Neural cell (in vitro differentiated cells): ENCODE results near the gene TUG1. TPM values are rescaled to one million over a fixed set of nuclear protein-coding genes. Genes with fewer than 3 reads are reported as not detected.

Experiments used
- H2AFZ ChIP-seq: fragments of 200-600, 300-800 bp; sonication (generic), shearing (Covaris generic); 2 replicates; pipeline ENCODE4 v1.6.0; 2014; ENCODE audit warnings: low read depth, mild to moderate bottlenecking, antibody characterized with exemption, low read length, moderate library complexity
- H3F3A ChIP-seq: fragments of 200-600 bp; shearing (Covaris generic); 2 replicates; pipeline ENCODE4 v1.6.1; 2016; ENCODE audit warnings: mild to moderate bottlenecking, moderate library complexity, mixed read lengths, antibody characterized with exemption, low read length; ENCODE audit not compliant: insufficient read depth, poor library complexity, severe bottlenecking
- H3K27ac ChIP-seq: fragments of 200-600, 300-800 bp; sonication (generic), shearing (Covaris generic); 2 replicates; pipeline ENCODE4 v1.5.1; 2014; ENCODE audit warnings: mild to moderate bottlenecking, low read length, moderate library complexity
- H3K27me3 ChIP-seq: fragments of 300-800, 200-600 bp; sonication (generic), shearing (Covaris generic); 2 replicates; pipeline ENCODE4 v1.6.0; 2014; ENCODE audit warnings: mild to moderate bottlenecking, low read depth, low read length, moderate library complexity; ENCODE audit not compliant: insufficient read depth
- H3K36me3 ChIP-seq: fragments of 300-800, 200-600 bp; sonication (generic), shearing (Covaris generic); 2 replicates; pipeline ENCODE4 v1.5.1; 2014; ENCODE audit warnings: mild to moderate bottlenecking, antibody characterized with exemption, low read length, moderate library complexity; ENCODE audit not compliant: insufficient read depth
- H3K4me2 ChIP-seq: fragments of 300-800, 200-600 bp; sonication (generic), shearing (Covaris generic); 2 replicates; pipeline ENCODE4 v1.6.0; 2014; ENCODE audit warnings: mild to moderate bottlenecking, low read length
- H3K4me3 ChIP-seq: fragments of 300-800, 200-600 bp; sonication (generic), shearing (Covaris generic); 2 replicates; pipeline ENCODE4 v1.5.1; 2014; ENCODE audit warnings: mild to moderate bottlenecking, low read length, moderate library complexity
- H3K79me2 ChIP-seq: fragments of 200-600 bp; shearing (Covaris generic); replicated peaks from 2 replicates; pipeline ENCODE4 v1.6.0; 2014; ENCODE audit warnings: mild to moderate bottlenecking, low read length, moderate library complexity; ENCODE audit not compliant: insufficient read depth
- H3K9ac ChIP-seq: fragments of 300-800, 200-600 bp; sonication (generic), shearing (Covaris generic); 2 replicates; pipeline ENCODE4 v1.6.1; 2016; ENCODE audit warnings: mild to moderate bottlenecking, low read length, mixed read lengths
- H3K9me2 ChIP-seq: fragments of 200-600 bp; shearing (Covaris generic); 2 replicates; pipeline ENCODE4 v1.6.1; 2016; ENCODE audit warnings: mild to moderate bottlenecking, low read length, mixed read lengths; ENCODE audit not compliant: insufficient read depth
- H3K9me3 ChIP-seq: fragments of 200-600, 300-800 bp; sonication (generic), shearing (Covaris generic); 2 replicates; pipeline ENCODE4 v1.6.1; 2016; ENCODE audit warnings: mild to moderate bottlenecking, mixed run types, low read length, moderate library complexity, mixed read lengths
- H4K20me1 ChIP-seq: fragments of 200-600 bp; shearing (Covaris generic); 2 replicates; pipeline ENCODE4 v1.6.1; 2016; ENCODE audit warnings: mild to moderate bottlenecking, mixed run types; ENCODE audit not compliant: insufficient read depth
- CTCF ChIP-seq: fragments of 450-650 bp; IDR thresholded peaks from 2 replicates; pipeline ENCODE4 v1.5.1; 2014; ENCODE audit warnings: antibody characterized with exemption, mild to moderate bottlenecking, moderate library complexity; ENCODE audit not compliant: poor library complexity, severe bottlenecking
- EP300 ChIP-seq: fragments of 450-650 bp; conservative IDR thresholded peaks from 2 replicates; pipeline ENCODE4 v1.6.1; 2014; ENCODE audit warnings: antibody characterized with exemption, mild to moderate bottlenecking, moderate library complexity; ENCODE audit not compliant: poor library complexity, severe bottlenecking
- EZH2 ChIP-seq: fragments of 200-600, 300-800 bp; shearing (Covaris generic), sonication (generic); IDR thresholded peaks from 2 replicates; pipeline ENCODE4 v1.6.1; 2014; ENCODE audit warnings: antibody characterized with exemption, low read length, borderline replicate concordance, mild to moderate bottlenecking; ENCODE audit not compliant: insufficient read depth, poor library complexity, severe bottlenecking
- MXI1 ChIP-seq: fragments of 450-650 bp; conservative IDR thresholded peaks from 2 replicates; pipeline ENCODE4 v1.6.1; 2014; ENCODE audit warnings: antibody characterized with exemption, mild to moderate bottlenecking; ENCODE audit not compliant: poor library complexity, severe bottlenecking
- POLR2AphosphoS5 ChIP-seq: IDR thresholded peaks from 2 replicates; pipeline ENCODE4 v1.6.1; 2012
- RAD21 ChIP-seq: fragments of 450-650 bp; conservative IDR thresholded peaks from 2 replicates; pipeline ENCODE4 v1.6.1; 2014; ENCODE audit warnings: antibody characterized with exemption, mild to moderate bottlenecking, moderate library complexity
- REST ChIP-seq: IDR thresholded peaks from 2 replicates; pipeline ENCODE4 v1.6.1; 2012; ENCODE audit warnings: borderline replicate concordance
- SMC3 ChIP-seq: fragments of 450-650 bp; conservative IDR thresholded peaks from 2 replicates; pipeline ENCODE4 v1.6.1; 2014; ENCODE audit warnings: antibody characterized with exemption, mild to moderate bottlenecking, moderate library complexity; ENCODE audit not compliant: poor library complexity
- TAF1 ChIP-seq: IDR thresholded peaks from 2 replicates; pipeline ENCODE4 v1.6.1; 2012; ENCODE audit warnings: low read depth
- polyA plus RNA-seq: library from polyadenylated mRNA; depleted of rRNA; stranded (reverse); fragments of >200 nt; gene quantifications from 2 replicates; pipeline ENCODE4 v1.2.3, GENCODE V29; 2014

TUG1 gene
- polyA plus RNA-seq, 1 donor from 2014 or later: 73.5 TPM

GRCh38 chr22:30927806-30928205 lies 41.3 kb upstream of the TUG1 start:
- Histone ChIP-seq H3F3A (no peaks in the 10 kb centered on the region), H3K9ac (no peak overlapping the region), H3K36me3 (no peaks in the 10 kb centered on the region), H3K4me2 (no peak overlapping the region), H3K27me3 (no peaks in the 10 kb centered on the region), H3K9me2 (no peaks in the 10 kb centered on the region), H3K9me3 (no peaks in the 10 kb centered on the region), H3K27ac (no peak overlapping the region), H4K20me1 (no peaks in the 10 kb centered on the region), H3K4me3 (no peak overlapping the region), H2AFZ (no peak overlapping the region), H3K79me2 (no peaks in the 10 kb centered on the region)
- no peak for TF ChIP-seq MXI1
- TF ChIP-seq EP300: no peak
- TF ChIP-seq SMC3: no peak
- no peak for TF ChIP-seq CTCF
- TF ChIP-seq POLR2AphosphoS5: no peak
- TF ChIP-seq REST: no peak
- no peak for TF ChIP-seq EZH2
- TF ChIP-seq RAD21: no peak
- TF ChIP-seq TAF1: no peak

- Histone ChIP-seq H3K27ac (no peak overlapping the region), H3K9me3 (no peaks in the 10 kb centered on the region), H3K27me3 (no peaks in the 10 kb centered on the region), H2AFZ (no peak overlapping the region), H3K36me3 (no peaks in the 10 kb centered on the region), H3F3A (no peaks in the 10 kb centered on the region), H4K20me1 (no peaks in the 10 kb centered on the region), H3K79me2 (no peaks in the 10 kb centered on the region), H3K9ac (no peak overlapping the region), H3K9me2 (no peaks in the 10 kb centered on the region), H3K4me3 (no peak overlapping the region), H3K4me2 (no peak overlapping the region)
- no peak for TF ChIP-seq EP300
- TF ChIP-seq MXI1: no peak
- no peak for TF ChIP-seq EZH2
- TF ChIP-seq RAD21: no peak
- no peak for TF ChIP-seq SMC3
- no peak for TF ChIP-seq REST
- no peak for TF ChIP-seq POLR2AphosphoS5
- TF ChIP-seq TAF1: no peak
- no peak for TF ChIP-seq CTCF
These were observed 40.7 kb upstream of the TUG1 start for GRCh38 chr22:30928401-30928800.
